WI38 (cell line): Measurements from ENCODE around the gene EVA1C.
"Not testable (repeated sequence)": the region's sequence is repeated elsewhere in the genome, so short reads cannot be mapped to it uniquely, and the experiment has no call there.

Experiments used
- H3K4me3 ChIP-seq: 2 replicates; pipeline ENCODE4 v1.5.1; 2011; ENCODE audit warnings: low read depth, mild to moderate bottlenecking, control low read depth, low read length
- CTCF ChIP-seq: IDR thresholded peaks from 2 replicates; pipeline ENCODE4 v1.5.1; 2012; ENCODE audit warnings: low read depth, mild to moderate bottlenecking, control low read depth, low read length

The EVA1C gene

GRCh38 chr21:32496568-32496967 lies 84.1 kb downstream of the EVA1C start:
- H3K4me3 ChIP-seq = no peak overlapping the region
- TF ChIP-seq CTCF = no peak

GRCh38 chr21:32499249-32500055 lies 86.9 kb downstream of the EVA1C start:
- TF ChIP-seq CTCF = no peak
- no peak overlapping the region for H3K4me3 ChIP-seq

GRCh38 chr21:32503641-32504040 lies 91.1 kb downstream of the EVA1C start:
- H3K4me3 ChIP-seq = not testable (repeated sequence)

GRCh38 chr21:32505767-32506166 lies 93.3 kb downstream of the EVA1C start:
- not testable (repeated sequence) for H3K4me3 ChIP-seq

GRCh38 chr21:32506411-32506965 lies 94.0 kb downstream of the EVA1C start:
- H3K4me3 ChIP-seq = not testable (repeated sequence)

GRCh38 chr21:32507342-32507919 lies 94.9 kb downstream of the EVA1C start:
- no peak overlapping the region for H3K4me3 ChIP-seq
- TF ChIP-seq CTCF = no peak

- H3K4me3 ChIP-seq = not testable (repeated sequence)
These were observed 95.5 kb downstream of the EVA1C start for GRCh38 chr21:32508036-32508435.

GRCh38 chr21:32508558-32508957 lies 96.1 kb downstream of the EVA1C start:
- TF ChIP-seq CTCF = no peak
- H3K4me3 ChIP-seq = no peak overlapping the region

GRCh38 chr21:32508975-32509374 lies 96.5 kb downstream of the EVA1C start:
- H3K4me3 ChIP-seq = not testable (repeated sequence)
